ENCODE data around the gene DST.

Gene DST

DNA sequence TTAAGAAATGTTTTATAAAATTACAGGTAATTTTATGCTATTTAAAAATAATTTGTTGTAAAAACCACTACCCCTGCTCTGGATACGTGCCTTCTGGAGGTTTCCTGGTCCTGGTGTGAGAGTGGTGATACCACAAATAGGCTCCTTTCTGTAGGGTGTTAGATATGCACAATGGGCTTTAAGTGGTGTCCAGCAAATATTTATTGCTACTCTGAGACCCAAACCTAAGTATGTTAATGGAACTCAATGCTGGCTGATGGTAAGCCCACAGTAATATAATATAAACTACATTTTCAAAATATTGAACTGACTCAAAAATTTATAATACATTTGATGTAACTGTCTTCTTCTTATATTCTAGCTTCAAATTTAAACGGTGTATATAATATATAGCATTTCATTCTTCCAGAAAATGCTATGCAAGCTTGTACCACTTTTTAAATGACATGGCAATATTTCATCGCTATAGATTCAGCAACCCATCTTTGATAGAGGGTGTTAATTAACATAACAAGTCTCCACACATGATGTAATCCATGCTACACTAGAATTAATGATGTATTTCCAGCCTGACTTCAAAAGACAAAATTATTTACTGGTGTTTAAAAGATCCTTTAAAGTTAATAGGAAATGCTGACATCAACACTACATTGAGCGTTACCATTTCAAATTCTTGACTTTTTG is 161.9 kb downstream of the DST start:
- TF ChIP-seq, protein P1, sequence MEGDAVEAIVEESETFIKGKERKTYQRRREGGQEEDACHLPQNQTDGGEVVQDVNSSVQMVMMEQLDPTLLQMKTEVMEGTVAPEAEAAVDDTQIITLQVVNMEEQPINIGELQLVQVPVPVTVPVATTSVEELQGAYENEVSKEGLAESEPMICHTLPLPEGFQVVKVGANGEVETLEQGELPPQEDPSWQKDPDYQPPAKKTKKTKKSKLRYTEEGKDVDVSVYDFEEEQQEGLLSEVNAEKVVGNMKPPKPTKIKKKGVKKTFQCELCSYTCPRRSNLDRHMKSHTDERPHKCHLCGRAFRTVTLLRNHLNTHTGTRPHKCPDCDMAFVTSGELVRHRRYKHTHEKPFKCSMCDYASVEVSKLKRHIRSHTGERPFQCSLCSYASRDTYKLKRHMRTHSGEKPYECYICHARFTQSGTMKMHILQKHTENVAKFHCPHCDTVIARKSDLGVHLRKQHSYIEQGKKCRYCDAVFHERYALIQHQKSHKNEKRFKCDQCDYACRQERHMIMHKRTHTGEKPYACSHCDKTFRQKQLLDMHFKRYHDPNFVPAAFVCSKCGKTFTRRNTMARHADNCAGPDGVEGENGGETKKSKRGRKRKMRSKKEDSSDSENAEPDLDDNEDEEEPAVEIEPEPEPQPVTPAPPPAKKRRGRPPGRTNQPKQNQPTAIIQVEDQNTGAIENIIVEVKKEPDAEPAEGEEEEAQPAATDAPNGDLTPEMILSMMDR (IDR thresholded peaks at IDR 0.05; ENCODE audit: low read depth, low read length), result no peak
- in situ Hi-C loops (cut with HindIII; ENCODE audit: low sequenced_read_pairs), result no loop called here
- DNase-seq (ENCODE audit: low read depth, low spot score), result no peak
- H3K4me3 ChIP-seq (ENCODE audit: low read depth, low read length), result no peak overlapping the region

DNA sequence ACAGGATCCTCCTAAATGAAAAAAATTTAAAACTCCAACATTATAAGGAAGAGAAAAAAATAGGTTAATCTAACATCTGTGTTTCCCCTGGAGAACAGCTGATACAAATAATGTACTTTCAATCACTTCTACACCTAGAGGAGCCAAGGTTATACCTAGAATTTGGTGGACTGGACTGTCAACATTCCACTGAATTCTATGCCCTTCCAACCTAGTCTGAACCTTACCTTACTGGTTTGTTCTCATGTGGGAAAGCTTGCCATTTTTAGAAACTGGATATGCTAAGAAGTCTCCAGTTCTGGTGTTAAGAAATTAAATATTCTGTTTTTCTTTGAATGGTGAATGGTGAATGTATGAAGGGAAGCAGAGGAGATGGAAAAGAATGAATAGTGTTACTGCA is 162.4 kb downstream of the DST start:
- TF ChIP-seq, protein P1 (IDR thresholded peaks at IDR 0.05; ENCODE audit: low read depth, low read length), result no peak
- DNase-seq (ENCODE audit: low read depth, low spot score), result no peak
- H3K4me3 ChIP-seq (ENCODE audit: low read depth, low read length), result no peak overlapping the region
- in situ Hi-C loops (cut with HindIII; ENCODE audit: low sequenced_read_pairs), result no loop called here

DNA sequence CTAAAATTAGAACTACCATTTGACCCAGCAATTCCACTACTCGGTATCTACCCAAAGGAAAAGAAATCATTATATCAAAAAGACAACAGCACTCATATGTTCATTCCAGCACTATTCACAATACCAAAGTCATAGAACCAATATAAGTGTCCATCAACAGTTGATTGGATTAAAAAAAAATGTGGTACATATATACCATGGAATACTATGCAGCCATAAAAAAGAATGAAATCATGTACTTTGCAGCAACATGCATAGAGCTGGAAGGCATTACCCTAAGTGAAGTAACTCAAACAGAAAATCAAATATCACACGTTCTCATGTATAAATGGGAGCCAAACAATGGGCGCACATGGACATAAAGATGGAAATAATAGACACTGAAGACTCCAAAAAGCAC is 163.3 kb downstream of the DST start:
- DNase-seq (ENCODE audit: low read depth, low spot score), result no peak
- TF ChIP-seq, protein P1 (IDR thresholded peaks at IDR 0.05; ENCODE audit: low read depth, low read length), result no peak
- no peak overlapping the region for H3K4me3 ChIP-seq (ENCODE audit: low read depth, low read length)
- in situ Hi-C loops (cut with HindIII; ENCODE audit: low sequenced_read_pairs), result no loop called here

DNA sequence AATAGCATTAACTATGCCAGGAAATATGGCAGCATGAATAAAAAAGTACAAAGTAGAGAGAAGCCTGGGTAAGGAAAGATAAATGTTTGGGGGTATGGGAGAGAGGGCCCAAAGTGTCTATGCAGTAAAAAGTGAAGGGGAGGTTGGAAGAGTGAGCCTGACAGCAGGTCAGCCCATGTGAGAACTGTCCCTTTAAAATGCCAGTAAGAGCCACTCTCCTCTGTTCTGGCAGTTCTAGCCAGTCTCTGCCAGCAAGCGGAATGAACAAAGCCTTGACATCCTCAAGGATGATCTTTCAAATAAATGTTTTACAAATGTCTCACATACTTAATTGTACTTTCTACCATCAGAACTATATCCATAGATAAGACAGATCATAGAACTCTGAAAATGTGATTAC is 164.5 kb downstream of the DST start:
- DNase-seq (ENCODE audit: low read depth, low spot score), result no peak
- H3K4me3 ChIP-seq (ENCODE audit: low read depth, low read length), result no peak overlapping the region
- in situ Hi-C loops (cut with HindIII; ENCODE audit: low sequenced_read_pairs), result no loop called here
- TF ChIP-seq, protein P1 (IDR thresholded peaks at IDR 0.05; ENCODE audit: low read depth, low read length), result no peak

DNA sequence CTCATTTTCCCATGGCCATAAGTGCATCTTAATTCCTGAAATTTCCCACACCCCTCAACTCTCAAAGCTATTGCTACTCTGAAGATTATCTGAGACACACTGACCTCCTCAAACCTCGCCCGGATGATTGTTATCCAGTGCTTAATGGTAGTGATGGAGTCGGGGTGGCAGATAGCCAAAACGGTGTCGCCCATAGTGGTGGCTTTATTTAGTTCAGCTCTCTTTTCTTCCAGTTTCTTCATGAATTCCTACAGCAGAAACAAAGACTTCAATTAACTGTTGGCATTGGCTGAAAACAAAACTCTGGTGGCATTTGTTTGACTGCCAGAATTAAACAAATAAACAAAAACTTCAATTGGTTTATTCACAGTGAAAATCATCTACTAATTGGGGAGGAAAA is 165.4 kb downstream of the DST start:
- in situ Hi-C loops (cut with HindIII; ENCODE audit: low sequenced_read_pairs), result no loop called here
- no peak overlapping the region for H3K4me3 ChIP-seq (ENCODE audit: low read depth, low read length)
- no peak for DNase-seq (ENCODE audit: low read depth, low spot score)
- TF ChIP-seq, protein P1 (IDR thresholded peaks at IDR 0.05; ENCODE audit: low read depth, low read length), result no peak

DNA sequence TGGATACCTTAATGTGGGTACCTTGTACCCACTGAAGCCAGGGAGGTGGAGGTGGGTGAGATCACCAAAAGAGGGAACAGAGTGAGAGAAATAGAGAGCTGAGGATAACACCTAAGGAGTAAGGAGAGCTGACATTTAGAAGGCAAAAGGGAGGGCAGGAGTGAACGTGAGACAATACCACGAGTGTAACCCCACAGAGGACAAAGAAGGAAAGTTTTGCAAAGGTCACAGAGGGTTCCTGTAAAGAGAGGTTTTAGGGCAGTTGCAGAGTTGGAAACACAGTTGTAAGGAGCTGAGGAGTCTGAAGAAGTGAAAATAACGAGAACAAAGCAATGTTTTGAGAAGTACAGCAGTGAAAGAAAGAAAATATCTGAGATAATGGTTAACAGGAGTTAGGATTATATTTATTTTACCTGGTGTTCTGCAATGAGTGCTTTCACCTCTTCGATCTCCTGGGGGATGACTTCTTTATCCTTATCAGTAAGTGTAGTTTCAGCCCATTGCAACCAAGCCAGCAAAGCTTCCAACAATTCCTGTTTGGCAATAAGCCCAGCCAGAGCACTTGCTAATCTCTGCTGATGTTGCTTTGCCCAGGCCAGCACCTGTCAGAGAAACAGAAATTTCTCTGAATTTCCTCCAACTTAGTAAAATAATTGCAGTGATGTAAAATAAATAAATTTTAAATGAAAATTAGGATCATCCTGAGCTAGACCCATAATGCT is 166.8 kb downstream of the DST start:
- H3K4me3 ChIP-seq (ENCODE audit: low read depth, low read length), result no peak overlapping the region
- in situ Hi-C loops (cut with HindIII; ENCODE audit: low sequenced_read_pairs), result no loop called here
- DNase-seq (ENCODE audit: low read depth, low spot score), result peak; percentile 36
- TF ChIP-seq, protein P1 (IDR thresholded peaks at IDR 0.05; ENCODE audit: low read depth, low read length), result no peak
